Measurements from ENCODE around the gene IPCEF1.
"Not testable (repeated sequence)": the region's sequence is repeated elsewhere in the genome, so short reads cannot be mapped to it uniquely, and the experiment has no call there.

Gene IPCEF1

DNA sequence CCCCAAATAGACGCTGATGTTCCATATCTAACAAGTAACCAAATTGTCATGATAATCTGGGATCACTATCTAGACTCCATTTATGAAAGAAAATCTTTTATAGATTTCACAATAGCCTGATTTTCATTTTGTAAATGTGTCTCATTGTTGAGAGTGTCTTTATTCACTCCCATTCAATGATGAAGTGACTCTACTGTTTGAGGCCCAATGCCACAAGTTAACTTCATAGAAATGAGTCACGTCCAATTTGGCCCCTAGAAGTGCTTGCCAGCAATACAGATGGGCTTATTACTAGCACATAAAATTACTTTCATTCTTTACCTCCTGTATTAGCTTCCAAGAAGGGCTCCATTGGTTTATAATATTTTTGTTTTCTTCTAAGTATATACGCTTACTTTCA, 6.3 kb downstream of the IPCEF1 start:
- no peak for DNase-seq (ENCODE audit: insufficient read length)
- FAIRE-seq: no peak
- no peak for TF ChIP-seq TAF1 (IDR thresholded peaks at IDR 0.05; ENCODE audit: borderline replicate concordance, low read depth, low read length)
- no peak for TF ChIP-seq POLR2AphosphoS5 (IDR thresholded peaks at IDR 0.05; ENCODE audit: low read depth, low read length)
- TF ChIP-seq POLR2A (IDR thresholded peaks at IDR 0.05; ENCODE audit: low read depth, low read length): no peak

DNA sequence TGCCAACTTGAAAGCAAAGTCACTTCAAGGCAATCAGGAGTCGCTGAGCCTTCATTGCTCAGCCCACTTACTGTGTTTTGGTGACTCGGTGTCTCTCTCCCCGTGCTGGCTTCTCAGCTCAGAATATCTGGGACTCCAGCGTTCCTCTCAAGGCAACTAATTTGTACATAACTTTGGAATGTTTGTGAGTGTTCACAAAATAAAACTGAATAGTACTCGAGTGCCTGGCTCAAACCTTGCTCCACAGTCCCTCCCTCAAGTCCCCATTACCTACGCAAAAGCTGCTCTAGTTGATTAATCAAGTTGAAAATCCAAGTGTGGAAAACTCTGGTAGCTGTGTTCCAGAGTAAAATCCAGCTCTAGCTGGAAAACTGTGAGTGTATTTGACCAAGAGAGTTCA, 8.6 kb downstream of the IPCEF1 start:
- DNase-seq (ENCODE audit: insufficient read length) (no peak), FAIRE-seq (no peak)
- TF ChIP-seq POLR2A (IDR thresholded peaks at IDR 0.05; ENCODE audit: low read depth, low read length) (no peak), TAF1 (IDR thresholded peaks at IDR 0.05; ENCODE audit: borderline replicate concordance, low read depth, low read length) (no peak), POLR2AphosphoS5 (IDR thresholded peaks at IDR 0.05; ENCODE audit: low read depth, low read length) (no peak)

- no peak for TF ChIP-seq POLR2A (IDR thresholded peaks at IDR 0.05; ENCODE audit: low read depth, low read length)
- TF ChIP-seq TAF1 (IDR thresholded peaks at IDR 0.05; ENCODE audit: borderline replicate concordance, low read depth, low read length): no peak
- no peak for TF ChIP-seq POLR2AphosphoS5 (IDR thresholded peaks at IDR 0.05; ENCODE audit: low read depth, low read length)
- FAIRE-seq: no peak
- DNase-seq (ENCODE audit: insufficient read length): no peak
These were observed 10.8 kb downstream of the IPCEF1 start for GRCh38 chr6:154345811-154346210.

- DNase-seq (ENCODE audit: insufficient read length) (no peak), FAIRE-seq (no peak)
- TF ChIP-seq TAF1 (IDR thresholded peaks at IDR 0.05; ENCODE audit: borderline replicate concordance, low read depth, low read length) (no peak), POLR2A (IDR thresholded peaks at IDR 0.05; ENCODE audit: low read depth, low read length) (no peak), POLR2AphosphoS5 (IDR thresholded peaks at IDR 0.05; ENCODE audit: low read depth, low read length) (no peak)
These were observed 12.9 kb downstream of the IPCEF1 start for GRCh38 chr6:154343473-154344308.

GRCh38 chr6:154341871-154342270, 14.7 kb downstream of the IPCEF1 start:
- FAIRE-seq (no peak), DNase-seq (ENCODE audit: insufficient read length) (no peak)
- TF ChIP-seq POLR2A (IDR thresholded peaks at IDR 0.05; ENCODE audit: low read depth, low read length) (no peak), TAF1 (IDR thresholded peaks at IDR 0.05; ENCODE audit: borderline replicate concordance, low read depth, low read length) (no peak), POLR2AphosphoS5 (IDR thresholded peaks at IDR 0.05; ENCODE audit: low read depth, low read length) (no peak)

- DNase-seq (ENCODE audit: insufficient read length) (no peak), FAIRE-seq (no peak)
- TF ChIP-seq POLR2AphosphoS5 (IDR thresholded peaks at IDR 0.05; ENCODE audit: low read depth, low read length) (no peak), POLR2A (IDR thresholded peaks at IDR 0.05; ENCODE audit: low read depth, low read length) (no peak), TAF1 (IDR thresholded peaks at IDR 0.05; ENCODE audit: borderline replicate concordance, low read depth, low read length) (no peak)
These were observed 15.3 kb downstream of the IPCEF1 start for GRCh38 chr6:154341336-154341735.

- TF ChIP-seq POLR2A (IDR thresholded peaks at IDR 0.05; ENCODE audit: low read depth, low read length): no peak
- no peak for TF ChIP-seq TAF1 (IDR thresholded peaks at IDR 0.05; ENCODE audit: borderline replicate concordance, low read depth, low read length)
- no peak for TF ChIP-seq POLR2AphosphoS5 (IDR thresholded peaks at IDR 0.05; ENCODE audit: low read depth, low read length)
- FAIRE-seq (no peak), DNase-seq (ENCODE audit: insufficient read length) (no peak)
These were observed 19.1 kb downstream of the IPCEF1 start for GRCh38 chr6:154337406-154338005.

DNA sequence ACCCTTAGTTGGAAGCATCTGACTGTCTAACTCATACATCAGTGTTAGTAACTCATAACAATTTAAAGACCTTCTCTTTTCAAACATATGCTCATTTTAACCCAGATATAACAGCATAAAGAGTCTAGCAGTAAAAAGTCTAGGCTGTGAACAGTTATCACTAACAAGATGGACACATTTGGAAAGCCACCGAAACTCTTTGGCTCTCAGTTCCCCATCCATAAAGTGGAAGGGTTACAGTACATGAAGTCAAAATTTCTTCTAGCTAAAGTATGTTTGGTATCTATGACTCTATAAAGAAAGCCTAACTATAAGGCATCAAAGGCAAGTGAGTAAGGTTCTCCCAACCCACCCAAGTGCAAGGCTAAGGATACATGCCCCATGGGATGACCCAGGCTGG, 22.5 kb downstream of the IPCEF1 start:
- not testable (repeated sequence) for FAIRE-seq

DNA sequence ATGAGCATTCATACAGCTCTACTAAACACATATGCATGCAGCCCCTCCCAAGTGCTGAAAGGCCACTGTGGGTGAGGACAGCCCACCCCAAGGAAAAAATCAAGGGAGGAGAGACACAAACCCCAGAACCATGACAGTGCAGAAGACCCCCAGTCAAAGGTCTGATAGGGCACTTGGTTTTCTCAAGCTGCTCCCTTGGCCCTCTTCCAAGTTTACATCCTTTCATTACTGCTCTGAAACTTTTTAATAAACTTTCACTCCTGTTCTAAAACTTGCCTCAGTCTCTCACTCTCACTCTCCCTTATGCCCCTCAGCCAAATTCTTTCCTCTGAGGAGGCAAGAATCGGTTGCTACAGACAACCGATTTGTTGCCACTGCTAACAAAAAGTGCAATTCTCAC, 24.9 kb downstream of the IPCEF1 start:
- FAIRE-seq (no peak), DNase-seq (ENCODE audit: insufficient read length) (no peak)

More for the DNA sequence above, 22.5 kb downstream of the IPCEF1 start:
- not testable (repeated sequence) for DNase-seq (ENCODE audit: insufficient read length)

DNA sequence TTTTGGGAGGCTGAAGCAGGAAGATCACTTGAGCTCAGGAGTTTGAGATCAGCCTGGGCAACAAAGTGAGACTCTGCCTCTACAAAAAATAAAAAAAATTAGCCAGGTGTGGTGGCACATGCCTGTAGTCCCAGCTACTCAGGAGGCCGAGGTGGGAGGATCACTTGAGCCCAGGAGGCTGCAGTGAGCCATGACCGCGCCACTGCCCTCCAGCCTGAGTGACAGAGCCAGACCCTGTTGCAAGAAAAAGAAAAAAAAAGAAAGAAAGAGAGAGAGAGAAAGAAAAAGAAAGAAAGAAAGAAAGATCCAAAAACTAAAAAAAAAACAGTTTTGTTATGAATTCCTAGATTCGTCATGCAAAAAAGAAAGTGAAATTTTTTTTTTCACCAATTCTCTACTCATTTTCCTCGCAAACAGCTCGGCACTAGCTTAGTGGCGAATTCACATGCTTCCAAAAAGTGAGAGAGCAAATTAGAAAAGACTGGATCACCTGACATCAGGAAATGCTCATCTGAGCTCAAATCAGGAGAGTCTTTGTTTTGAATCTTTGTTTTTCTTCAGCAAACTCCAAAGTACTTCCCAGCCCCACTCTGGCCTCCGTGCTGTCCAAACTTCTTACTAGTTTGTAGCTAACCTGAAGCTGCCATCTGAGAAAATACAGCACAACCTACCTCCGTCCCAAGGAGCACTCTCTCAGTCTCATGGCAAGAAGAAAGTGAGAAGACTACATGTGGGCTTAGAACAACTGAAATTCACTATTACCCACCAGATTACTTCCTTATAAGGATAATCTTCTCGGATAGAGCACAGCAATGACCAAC, 27.0 kb downstream of the IPCEF1 start:
- TF ChIP-seq POLR2AphosphoS5 (IDR thresholded peaks at IDR 0.05; ENCODE audit: low read depth, low read length) (no peak), POLR2A (IDR thresholded peaks at IDR 0.05; ENCODE audit: low read depth, low read length) (no peak), TAF1 (IDR thresholded peaks at IDR 0.05; ENCODE audit: borderline replicate concordance, low read depth, low read length) (no peak)
- DNase-seq (ENCODE audit: insufficient read length): no peak
- FAIRE-seq: no peak

More for the DNA sequence above, 24.9 kb downstream of the IPCEF1 start:
- TF ChIP-seq POLR2AphosphoS5 (IDR thresholded peaks at IDR 0.05; ENCODE audit: low read depth, low read length) (no peak), POLR2A (IDR thresholded peaks at IDR 0.05; ENCODE audit: low read depth, low read length) (no peak), TAF1 (IDR thresholded peaks at IDR 0.05; ENCODE audit: borderline replicate concordance, low read depth, low read length) (no peak)

DNA sequence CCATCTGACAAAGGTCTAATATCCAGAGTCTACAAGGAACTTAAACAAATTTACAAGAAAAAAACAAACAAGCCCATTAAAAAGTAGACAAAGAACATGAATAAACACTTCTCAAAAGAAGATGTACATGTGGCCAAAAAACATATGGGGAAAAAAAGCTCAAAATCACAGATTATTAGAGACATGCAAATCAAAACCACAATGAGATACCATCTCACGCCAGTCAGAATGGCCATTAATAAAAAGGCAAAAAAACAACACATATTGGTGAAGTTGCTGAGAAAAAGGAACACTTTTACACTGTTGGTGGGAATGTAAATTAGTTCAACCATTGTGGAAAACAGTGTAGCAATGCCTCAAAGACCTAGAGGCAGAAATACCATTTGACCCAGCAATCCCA, 29.3 kb downstream of the IPCEF1 start:
- DNase-seq (ENCODE audit: insufficient read length); FAIRE-seq: not testable (repeated sequence)

DNA sequence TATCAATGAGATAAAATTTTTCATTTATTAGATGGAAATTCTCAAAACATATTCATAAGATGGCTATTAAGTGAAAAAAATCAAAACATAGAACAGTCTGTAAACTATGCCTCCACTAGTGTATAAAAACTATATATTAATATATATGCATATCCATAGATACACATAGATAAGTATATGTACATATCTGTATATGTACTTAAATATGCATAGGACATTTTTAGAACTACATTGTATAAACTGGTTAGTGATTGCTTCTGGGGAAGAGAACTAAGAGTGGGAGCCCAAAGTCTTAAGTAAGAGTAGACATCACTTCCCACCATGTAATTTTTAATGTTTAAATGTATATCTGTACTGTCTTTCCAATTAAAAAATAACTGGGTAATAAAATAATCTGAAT, 31.5 kb downstream of the IPCEF1 start:
- DNase-seq (ENCODE audit: insufficient read length) (no peak), FAIRE-seq (no peak)
- TF ChIP-seq POLR2A (IDR thresholded peaks at IDR 0.05; ENCODE audit: low read depth, low read length): no peak
- TF ChIP-seq TAF1 (IDR thresholded peaks at IDR 0.05; ENCODE audit: borderline replicate concordance, low read depth, low read length): no peak
- TF ChIP-seq POLR2AphosphoS5 (IDR thresholded peaks at IDR 0.05; ENCODE audit: low read depth, low read length): no peak
